ENCODE measurements around the gene SPRED3.

The SPRED3 gene

DNA sequence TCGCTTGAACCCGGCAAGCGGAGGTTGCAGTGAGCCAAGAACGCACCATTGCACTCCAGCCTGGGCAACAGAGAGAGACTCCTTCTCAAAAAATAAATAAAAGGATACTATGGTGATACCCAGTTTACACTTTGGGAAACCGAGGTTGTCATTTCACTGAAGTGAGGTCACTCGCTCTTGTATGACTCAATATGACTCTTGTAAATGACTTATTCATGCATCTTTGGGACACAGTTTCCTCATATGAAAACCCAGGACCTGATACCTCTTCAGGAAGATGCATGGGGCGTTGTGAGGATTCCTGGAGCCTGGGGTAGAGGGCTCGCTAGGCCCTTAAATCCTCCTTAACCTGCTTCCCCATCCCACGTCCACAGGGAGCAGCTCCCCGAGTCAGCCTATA, 9.6 kb upstream of the SPRED3 start:
- in situ Hi-C loops (cut with MboI; ENCODE audit: low sequenced_read_pairs, unreplicated experiment): no loop called here
- TF ChIP-seq, protein P1, sequence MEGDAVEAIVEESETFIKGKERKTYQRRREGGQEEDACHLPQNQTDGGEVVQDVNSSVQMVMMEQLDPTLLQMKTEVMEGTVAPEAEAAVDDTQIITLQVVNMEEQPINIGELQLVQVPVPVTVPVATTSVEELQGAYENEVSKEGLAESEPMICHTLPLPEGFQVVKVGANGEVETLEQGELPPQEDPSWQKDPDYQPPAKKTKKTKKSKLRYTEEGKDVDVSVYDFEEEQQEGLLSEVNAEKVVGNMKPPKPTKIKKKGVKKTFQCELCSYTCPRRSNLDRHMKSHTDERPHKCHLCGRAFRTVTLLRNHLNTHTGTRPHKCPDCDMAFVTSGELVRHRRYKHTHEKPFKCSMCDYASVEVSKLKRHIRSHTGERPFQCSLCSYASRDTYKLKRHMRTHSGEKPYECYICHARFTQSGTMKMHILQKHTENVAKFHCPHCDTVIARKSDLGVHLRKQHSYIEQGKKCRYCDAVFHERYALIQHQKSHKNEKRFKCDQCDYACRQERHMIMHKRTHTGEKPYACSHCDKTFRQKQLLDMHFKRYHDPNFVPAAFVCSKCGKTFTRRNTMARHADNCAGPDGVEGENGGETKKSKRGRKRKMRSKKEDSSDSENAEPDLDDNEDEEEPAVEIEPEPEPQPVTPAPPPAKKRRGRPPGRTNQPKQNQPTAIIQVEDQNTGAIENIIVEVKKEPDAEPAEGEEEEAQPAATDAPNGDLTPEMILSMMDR (IDR thresholded peaks at IDR 0.05; ENCODE audit: borderline replicate concordance, control extremely low read depth, extremely low read depth, insufficient read depth, missing control alignments): no peak
- no peak for DNase-seq (ENCODE audit: low spot score)

GRCh38 chr19:38381138-38381537, 7.4 kb upstream of the SPRED3 start:
- DNase-seq (ENCODE audit: low spot score): no peak
- in situ Hi-C loops (cut with MboI; ENCODE audit: low sequenced_read_pairs, unreplicated experiment): no loop called here
- TF ChIP-seq, protein P1 (IDR thresholded peaks at IDR 0.05; ENCODE audit: borderline replicate concordance, control extremely low read depth, extremely low read depth, insufficient read depth, missing control alignments): no peak

DNA sequence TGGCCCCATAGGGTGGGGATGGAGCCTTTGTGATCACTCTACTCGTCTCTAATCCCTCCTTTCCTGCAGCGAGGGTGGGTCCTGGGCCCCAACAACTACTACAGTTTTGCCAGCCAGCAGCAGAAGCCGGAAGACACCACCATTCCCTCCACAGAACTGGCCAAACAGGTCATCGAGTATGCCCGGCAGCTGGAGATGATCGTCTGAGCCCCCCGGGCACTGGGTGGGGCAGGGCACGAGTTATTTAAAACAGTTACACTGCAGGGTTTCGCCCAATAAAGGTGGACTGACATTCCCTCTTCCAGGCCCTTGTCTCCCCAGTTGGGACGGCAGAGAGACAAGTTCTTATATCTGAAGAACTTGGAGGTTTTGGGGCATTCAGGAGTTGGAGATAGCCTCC, 5.3 kb upstream of the SPRED3 start:
- TF ChIP-seq, protein P1 (IDR thresholded peaks at IDR 0.05; ENCODE audit: borderline replicate concordance, control extremely low read depth, extremely low read depth, insufficient read depth, missing control alignments): no peak
- DNase-seq (ENCODE audit: low spot score): no peak
- in situ Hi-C loops (cut with MboI; ENCODE audit: low sequenced_read_pairs, unreplicated experiment): no loop called here

DNA sequence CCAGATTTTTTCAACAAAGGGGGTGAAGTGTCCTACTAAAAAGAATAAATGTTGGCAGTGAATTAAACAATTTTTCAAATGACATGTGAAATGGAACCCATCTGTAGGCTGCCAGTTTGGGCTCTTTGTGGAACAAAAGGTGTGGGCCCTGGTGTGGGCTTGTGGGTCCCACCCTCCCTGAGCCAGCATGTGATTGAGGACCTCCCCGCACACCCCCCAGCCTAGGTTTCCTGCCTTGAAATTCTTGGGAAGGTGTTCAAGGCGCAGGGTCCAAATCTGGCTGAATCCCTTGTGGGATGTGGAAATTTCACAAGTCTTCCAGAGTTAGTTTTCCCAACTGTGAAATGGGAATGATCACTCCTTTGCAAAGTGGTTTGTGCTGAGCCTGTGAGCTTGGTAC, 4.8 kb upstream of the SPRED3 start:
- DNase-seq (ENCODE audit: low spot score): no peak
- in situ Hi-C loops (cut with MboI; ENCODE audit: low sequenced_read_pairs, unreplicated experiment): no loop called here
- TF ChIP-seq, protein P1 (IDR thresholded peaks at IDR 0.05; ENCODE audit: borderline replicate concordance, control extremely low read depth, extremely low read depth, insufficient read depth, missing control alignments): no peak

DNA sequence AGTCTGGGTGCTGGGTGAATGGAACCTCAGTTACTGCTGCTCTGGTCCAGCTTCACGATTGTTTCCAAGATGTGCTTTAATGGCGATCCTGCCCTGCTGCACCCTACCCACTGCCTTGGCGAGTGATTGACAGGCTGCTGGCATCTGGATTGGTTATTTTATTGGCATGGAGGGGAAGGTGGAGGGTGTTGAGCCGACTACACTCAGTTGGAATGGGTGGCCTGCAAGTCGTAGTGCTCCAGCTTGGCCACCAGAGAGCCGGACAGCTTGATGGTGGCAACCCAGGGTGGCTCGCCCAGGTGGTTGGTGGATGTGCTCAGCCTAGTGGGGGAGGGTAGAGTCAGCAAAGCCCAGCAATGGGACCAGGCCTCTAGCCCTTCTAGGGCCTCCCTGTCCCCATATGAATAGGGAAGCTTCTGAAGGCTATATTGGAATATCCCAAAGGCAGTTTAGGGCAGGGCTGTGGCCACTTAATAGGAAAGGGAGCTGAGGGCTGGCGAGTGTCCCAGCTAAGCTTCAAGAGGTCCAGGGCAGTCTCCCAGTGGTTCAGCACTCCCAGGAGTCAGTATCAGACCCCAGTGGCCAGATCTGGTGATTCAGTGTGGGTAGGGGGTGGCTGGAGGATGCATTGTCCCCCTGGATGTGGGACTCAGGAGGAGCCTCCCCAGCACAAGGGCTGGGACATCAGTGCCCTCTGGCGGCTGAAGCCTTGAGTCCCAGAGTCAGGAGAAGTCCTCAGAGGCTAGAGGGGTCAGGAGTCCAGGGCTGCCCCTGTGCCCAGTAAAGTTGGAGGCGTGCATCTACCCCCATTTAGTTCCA, 4.1 kb upstream of the SPRED3 start:
- in situ Hi-C loops (cut with MboI; ENCODE audit: low sequenced_read_pairs, unreplicated experiment): no loop called here
- TF ChIP-seq, protein P1 (IDR thresholded peaks at IDR 0.05; ENCODE audit: borderline replicate concordance, control extremely low read depth, extremely low read depth, insufficient read depth, missing control alignments): no peak

GRCh38 chr19:38385057-38385803, 3.3 kb upstream of the SPRED3 start:
- TF ChIP-seq, protein P1 (IDR thresholded peaks at IDR 0.05; ENCODE audit: borderline replicate concordance, control extremely low read depth, extremely low read depth, insufficient read depth, missing control alignments): no peak
- no peak for DNase-seq (ENCODE audit: low spot score)
- in situ Hi-C loops (cut with MboI; ENCODE audit: low sequenced_read_pairs, unreplicated experiment): no loop called here

More for the DNA sequence above, 4.1 kb upstream of the SPRED3 start:
- no peak for DNase-seq (ENCODE audit: low spot score)
